ENCODE data around the gene TMEM62. TPM values are rescaled to one million over a fixed set of nuclear protein-coding genes. Genes with fewer than 3 reads are reported as not detected.

TMEM62 gene
- polyA plus RNA-seq, 1 donor from 2014 or later, result 8.7 TPM

- Histone ChIP-seq H3K9ac (ENCODE audit: low read length) (no peak overlapping the region), H3K27me3 (ENCODE audit: insufficient read depth, low read depth, low read length) (no peaks in the 10 kb centered on the region), H3K27ac (ENCODE audit: low read length) (no peak overlapping the region), H2AFZ (ENCODE audit: low read depth, low read length) (no peak overlapping the region), H3F3A (ENCODE audit: insufficient read depth, low read length, poor library complexity, severe bottlenecking) (no peaks in the 10 kb centered on the region), H4K20me1 (ENCODE audit: insufficient read depth) (no peaks in the 10 kb centered on the region), H3K79me2 (replicated peaks; ENCODE audit: insufficient read depth, low read length) (no peaks in the 10 kb centered on the region), H3K4me2 (ENCODE audit: low read length) (no peak overlapping the region), H3K9me2 (ENCODE audit: insufficient read depth, low read length) (no peaks in the 10 kb centered on the region), H3K4me3 (ENCODE audit: low read length) (no peak overlapping the region), H3K36me3 (ENCODE audit: insufficient read depth, low read length) (no peaks in the 10 kb centered on the region), H3K9me3 (ENCODE audit: low read length) (no peaks in the 10 kb centered on the region)
- TF ChIP-seq EP300 (conservative IDR thresholded peaks at IDR 0.05; ENCODE audit: poor library complexity, severe bottlenecking), result no peak
Observed at GRCh38 chr15:43219929-43220928, 86.8 kb downstream of the TMEM62 start.

DNA sequence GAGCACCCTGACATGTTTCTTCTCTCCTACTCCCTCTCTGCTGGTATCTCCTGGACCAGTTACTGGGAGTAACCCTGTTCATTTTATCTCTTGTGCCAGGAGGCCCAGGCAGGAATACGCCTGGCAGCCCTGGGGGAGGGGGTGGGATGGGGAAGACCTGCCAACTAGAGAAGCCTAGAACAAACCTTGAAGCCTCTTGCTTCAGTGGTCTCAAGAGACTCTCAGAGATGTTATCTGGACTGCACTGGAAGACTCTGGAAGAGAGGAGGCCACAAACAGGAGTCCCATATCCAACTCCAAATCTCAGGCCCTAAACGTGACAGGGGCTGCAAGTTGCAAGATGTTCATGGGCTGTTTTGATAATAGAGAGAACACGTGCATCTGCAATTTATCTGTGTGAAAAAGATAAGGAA, 87.6 kb downstream of the TMEM62 start, which contains the start of gene EPB42:
Gene EPB42, minus strand, starts transcription at position 28 of the 413 bp plus-strand sequence. CDS start 193 bp downstream, outside the sequence.
- no peak within 1 kb of the TSS for H3K27ac ChIP-seq (ENCODE audit: low read length)

More for the DNA sequence above, 87.6 kb downstream of the TMEM62 start, which contains the start of gene EPB42:
- no peaks in the 10 kb centered on the region for H3K27me3 ChIP-seq (ENCODE audit: insufficient read depth, low read depth, low read length)
- H3K9ac ChIP-seq (ENCODE audit: low read length), result no peak within 1 kb of the TSS
- no peak within 1 kb of the TSS for H2AFZ ChIP-seq (ENCODE audit: low read depth, low read length)
- TF ChIP-seq EZH2 (IDR thresholded peaks at IDR 0.05; ENCODE audit: borderline replicate concordance, insufficient read depth, low read length, poor library complexity, severe bottlenecking) (no peak), MXI1 (conservative IDR thresholded peaks at IDR 0.05; ENCODE audit: poor library complexity, severe bottlenecking) (no peak), RAD21 (conservative IDR thresholded peaks at IDR 0.05) (no peak), EP300 (conservative IDR thresholded peaks at IDR 0.05; ENCODE audit: poor library complexity, severe bottlenecking) (no peak), TAF1 (IDR thresholded peaks at IDR 0.05; ENCODE audit: low read depth) (no peak), SMC3 (conservative IDR thresholded peaks at IDR 0.05; ENCODE audit: poor library complexity) (no peak), POLR2AphosphoS5 (IDR thresholded peaks at IDR 0.05) (no peak)
- TF ChIP-seq, protein P1, sequence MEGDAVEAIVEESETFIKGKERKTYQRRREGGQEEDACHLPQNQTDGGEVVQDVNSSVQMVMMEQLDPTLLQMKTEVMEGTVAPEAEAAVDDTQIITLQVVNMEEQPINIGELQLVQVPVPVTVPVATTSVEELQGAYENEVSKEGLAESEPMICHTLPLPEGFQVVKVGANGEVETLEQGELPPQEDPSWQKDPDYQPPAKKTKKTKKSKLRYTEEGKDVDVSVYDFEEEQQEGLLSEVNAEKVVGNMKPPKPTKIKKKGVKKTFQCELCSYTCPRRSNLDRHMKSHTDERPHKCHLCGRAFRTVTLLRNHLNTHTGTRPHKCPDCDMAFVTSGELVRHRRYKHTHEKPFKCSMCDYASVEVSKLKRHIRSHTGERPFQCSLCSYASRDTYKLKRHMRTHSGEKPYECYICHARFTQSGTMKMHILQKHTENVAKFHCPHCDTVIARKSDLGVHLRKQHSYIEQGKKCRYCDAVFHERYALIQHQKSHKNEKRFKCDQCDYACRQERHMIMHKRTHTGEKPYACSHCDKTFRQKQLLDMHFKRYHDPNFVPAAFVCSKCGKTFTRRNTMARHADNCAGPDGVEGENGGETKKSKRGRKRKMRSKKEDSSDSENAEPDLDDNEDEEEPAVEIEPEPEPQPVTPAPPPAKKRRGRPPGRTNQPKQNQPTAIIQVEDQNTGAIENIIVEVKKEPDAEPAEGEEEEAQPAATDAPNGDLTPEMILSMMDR (IDR thresholded peaks at IDR 0.05; ENCODE audit: poor library complexity, severe bottlenecking), result no peak
- TF ChIP-seq, protein P2, sequence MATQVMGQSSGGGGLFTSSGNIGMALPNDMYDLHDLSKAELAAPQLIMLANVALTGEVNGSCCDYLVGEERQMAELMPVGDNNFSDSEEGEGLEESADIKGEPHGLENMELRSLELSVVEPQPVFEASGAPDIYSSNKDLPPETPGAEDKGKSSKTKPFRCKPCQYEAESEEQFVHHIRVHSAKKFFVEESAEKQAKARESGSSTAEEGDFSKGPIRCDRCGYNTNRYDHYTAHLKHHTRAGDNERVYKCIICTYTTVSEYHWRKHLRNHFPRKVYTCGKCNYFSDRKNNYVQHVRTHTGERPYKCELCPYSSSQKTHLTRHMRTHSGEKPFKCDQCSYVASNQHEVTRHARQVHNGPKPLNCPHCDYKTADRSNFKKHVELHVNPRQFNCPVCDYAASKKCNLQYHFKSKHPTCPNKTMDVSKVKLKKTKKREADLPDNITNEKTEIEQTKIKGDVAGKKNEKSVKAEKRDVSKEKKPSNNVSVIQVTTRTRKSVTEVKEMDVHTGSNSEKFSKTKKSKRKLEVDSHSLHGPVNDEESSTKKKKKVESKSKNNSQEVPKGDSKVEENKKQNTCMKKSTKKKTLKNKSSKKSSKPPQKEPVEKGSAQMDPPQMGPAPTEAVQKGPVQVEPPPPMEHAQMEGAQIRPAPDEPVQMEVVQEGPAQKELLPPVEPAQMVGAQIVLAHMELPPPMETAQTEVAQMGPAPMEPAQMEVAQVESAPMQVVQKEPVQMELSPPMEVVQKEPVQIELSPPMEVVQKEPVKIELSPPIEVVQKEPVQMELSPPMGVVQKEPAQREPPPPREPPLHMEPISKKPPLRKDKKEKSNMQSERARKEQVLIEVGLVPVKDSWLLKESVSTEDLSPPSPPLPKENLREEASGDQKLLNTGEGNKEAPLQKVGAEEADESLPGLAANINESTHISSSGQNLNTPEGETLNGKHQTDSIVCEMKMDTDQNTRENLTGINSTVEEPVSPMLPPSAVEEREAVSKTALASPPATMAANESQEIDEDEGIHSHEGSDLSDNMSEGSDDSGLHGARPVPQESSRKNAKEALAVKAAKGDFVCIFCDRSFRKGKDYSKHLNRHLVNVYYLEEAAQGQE (IDR thresholded peaks at IDR 0.05; ENCODE audit: borderline replicate concordance), result no peak
- no peaks in the 10 kb centered on the region for H4K20me1 ChIP-seq (ENCODE audit: insufficient read depth)
- no peak within 1 kb of the TSS for H3K4me2 ChIP-seq (ENCODE audit: low read length)
- H3K9me2 ChIP-seq (ENCODE audit: insufficient read depth, low read length), result no peaks in the 10 kb centered on the region
- H3K36me3 ChIP-seq (ENCODE audit: insufficient read depth, low read length), result no peaks in the 10 kb centered on the region
- no peak within 1 kb of the TSS for H3K4me3 ChIP-seq (ENCODE audit: low read length)
- H3K79me2 ChIP-seq (replicated peaks; ENCODE audit: insufficient read depth, low read length), result no peaks in the 10 kb centered on the region
- H3K9me3 ChIP-seq (ENCODE audit: low read length), result no peaks in the 10 kb centered on the region
- H3F3A ChIP-seq (ENCODE audit: insufficient read depth, low read length, poor library complexity, severe bottlenecking), result no peaks in the 10 kb centered on the region
